A549 (cell line): ENCODE measurements around the gene ABHD13. TPM values are rescaled to one million over a fixed set of nuclear protein-coding genes. Genes with fewer than 3 reads are reported as not detected.

Source experiments
- ATAC-seq, 2 experiments: fragments of 200-7000 bp in 1 of 2; fragments of >200 bp in 1 of 2; cut with Nextera tagmentation in 1 of 2; cut with Tn5 transposase in 1 of 2; 3 replicates each; pipeline versions ENCODE4 v1.8.0 to v1.9.1; 2018 to 2020; ENCODE audit warnings: mild to moderate bottlenecking in 1 of 2, moderate library complexity in 1 of 2
- CTCF ChIA-PET: fragments of 300-600 bp; sonication (Branson Sonifier 250); formaldehyde crosslinking; extraction: SDS; loops from one replicate; lab custom pipeline; 2021; ENCODE audit warnings: antibody characterized with exemption, inconsistent platforms; lab: Yijun Ruan, JAX
- POLR2A ChIA-PET: fragments of 350-600 bp; formaldehyde crosslinking; extraction: SDS; loops from one replicate; lab custom pipeline; 2021; ENCODE audit warnings: antibody characterized with exemption, inconsistent platforms; lab: Yijun Ruan, JAX
- DNase-seq, 2 experiments: peaks; one replicate each; pipeline versions ENCODE4 v3.0.0 to v3.0.0-alpha.2; 2011 to 2016; ENCODE audit warnings: low read depth in 1 of 2, low spot score in 1 of 2
- FAIRE-seq: peaks from 2 replicates; lab custom pipeline; 2011; peaks lifted over from hg19 to GRCh38; lab: Jason Lieb, UNC
- H3K27ac ChIP-seq, 2 experiments: fragments of >200 bp; sonication (Bioruptor Twin); formaldehyde crosslinking; 3 replicates each; pipeline ENCODE4 v1.5.1; 2016 to 2017
- H3K4me1 ChIP-seq: fragments of >200 bp; sonication (Bioruptor Twin); formaldehyde crosslinking; 3 replicates; pipeline ENCODE4 v1.6.1; 2016
- H3K4me2 ChIP-seq: fragments of >200 bp; sonication (Bioruptor Twin); formaldehyde crosslinking; 3 replicates; pipeline ENCODE4 v1.6.1; 2016
- H3K4me3 ChIP-seq: fragments of >200 bp; sonication (Bioruptor Twin); formaldehyde crosslinking; 3 replicates; pipeline ENCODE4 v1.5.1; 2016
- H3K9me3 ChIP-seq: fragments of >200 bp; sonication (Bioruptor Twin); formaldehyde crosslinking; 3 replicates; pipeline ENCODE4 v1.6.1; 2016
- CBX8 ChIP-seq: fragments of 200-600 bp; sonication (generic); IDR thresholded peaks from 2 replicates; pipeline ENCODE4 v1.6.1; 2016
- CHD2 ChIP-seq: fragments of 150-350 bp; IDR thresholded peaks from 2 replicates; pipeline ENCODE4 v1.6.1; 2014; ENCODE audit warnings: low read length; ENCODE audit not compliant: partially characterized antibody
- EHF ChIP-seq: fragments of 250-450 bp; sonication (Bioruptor Pico); IDR thresholded peaks from 2 replicates; pipeline ENCODE4 v1.5.0; 2020; ENCODE audit warnings: mild to moderate bottlenecking
- EP300 ChIP-seq, 2 experiments: fragments of >200 bp; sonication (Bioruptor Twin); formaldehyde crosslinking; IDR thresholded peaks; 2 replicates in 1 of 2; 3 replicates in 1 of 2; pipeline ENCODE4 v1.6.1; 2016 to 2017
- FOSB ChIP-seq: fragments of 250-450 bp; sonication (Bioruptor Pico); IDR thresholded peaks from 2 replicates; pipeline ENCODE4 v1.5.0; 2020; ENCODE audit warnings: mild to moderate bottlenecking, moderate library complexity
- FOXS1 ChIP-seq: fragments of 250-450 bp; sonication (Bioruptor Pico); IDR thresholded peaks from 2 replicates; pipeline ENCODE4 v1.5.0; 2020; ENCODE audit warnings: mild to moderate bottlenecking, moderate library complexity
- HDAC2 ChIP-seq: fragments of 200-600 bp; sonication (generic); IDR thresholded peaks from 2 replicates; pipeline ENCODE4 v1.6.1; 2016
- HOXB5 ChIP-seq: fragments of 250-450 bp; sonication (Bioruptor Pico); IDR thresholded peaks from 2 replicates; pipeline ENCODE4 v1.5.0; 2020; ENCODE audit warnings: mild to moderate bottlenecking, moderate library complexity
- KDM1A ChIP-seq: fragments of 200-600 bp; sonication (generic); IDR thresholded peaks from 2 replicates; pipeline ENCODE4 v1.6.1; 2016; ENCODE audit warnings: low read depth, mild to moderate bottlenecking
- KDM5A ChIP-seq: fragments of 200-600 bp; sonication (generic); IDR thresholded peaks from 2 replicates; pipeline ENCODE4 v1.6.1; 2016; ENCODE audit warnings: antibody characterized with exemption, mild to moderate bottlenecking
- MAZ ChIP-seq: fragments of 150-350 bp; IDR thresholded peaks from 2 replicates; pipeline ENCODE4 v1.6.1; 2014; ENCODE audit warnings: antibody characterized with exemption, low read depth, low read length, borderline replicate concordance
- MYC ChIP-seq: IDR thresholded peaks from 2 replicates; pipeline ENCODE4 v1.6.1; 2012; ENCODE audit warnings: mild to moderate bottlenecking, inconsistent platforms, low read length, improper control_type of control experiment, borderline replicate concordance
- NPAS2 ChIP-seq: fragments of 250-450 bp; sonication (Bioruptor Pico); IDR thresholded peaks from 2 replicates; pipeline ENCODE4 v1.8.0; 2022; ENCODE audit warnings: mild to moderate bottlenecking, moderate library complexity, borderline replicate concordance
- NR3C1 ChIP-seq: fragments of >200 bp; sonication (Bioruptor Twin); formaldehyde crosslinking; IDR thresholded peaks from 3 replicates; pipeline ENCODE4 v1.6.1; 2017
- POLR2A ChIP-seq: IDR thresholded peaks from 2 replicates; pipeline ENCODE4 v1.6.1; 2012; ENCODE audit warnings: mild to moderate bottlenecking, low read length
- RAD21 ChIP-seq, 2 experiments: fragments of >200 bp in 1 of 2; sonication (Bioruptor Twin) in 1 of 2; formaldehyde crosslinking in 1 of 2; IDR thresholded peaks in 1 of 2; conservative IDR thresholded peaks in 1 of 2; 2 replicates in 1 of 2; 3 replicates in 1 of 2; pipeline ENCODE4 v1.6.1; 2012 to 2018; ENCODE audit warnings: inconsistent platforms in 1 of 2
- RCOR1 ChIP-seq: fragments of 150-350 bp; IDR thresholded peaks from 2 replicates; pipeline ENCODE4 v1.6.1; 2014; ENCODE audit warnings: antibody characterized with exemption, low read length, low read depth
- RNF2 ChIP-seq: fragments of 200-600 bp; sonication (generic); IDR thresholded peaks from 2 replicates; pipeline ENCODE4 v1.6.1; 2016; ENCODE audit warnings: low read depth, mild to moderate bottlenecking, antibody characterized with exemption, moderate library complexity, borderline replicate concordance
- SREBF2 ChIP-seq: fragments of 450-650 bp; IDR thresholded peaks from 2 replicates; pipeline ENCODE4 v1.6.1; 2014; ENCODE audit warnings: mild to moderate bottlenecking, moderate library complexity
- TFCP2L1 ChIP-seq: fragments of 250-450 bp; sonication (Bioruptor Pico); IDR thresholded peaks from 2 replicates; pipeline ENCODE4 v1.5.0; 2021; ENCODE audit warnings: mild to moderate bottlenecking
- TP53 ChIP-seq: fragments of 250-450 bp; sonication (Bioruptor Pico); IDR thresholded peaks from 2 replicates; pipeline ENCODE4 v1.5.0; 2021; ENCODE audit warnings: mild to moderate bottlenecking, moderate library complexity
- ZFP36 ChIP-seq: fragments of 450-650 bp; IDR thresholded peaks from 2 replicates; pipeline ENCODE4 v1.6.1; 2014; ENCODE audit warnings: borderline replicate concordance; ENCODE audit not compliant: partially characterized antibody
- WGBS: methylation state at CpG from one replicate; pipeline ENCODE4 v1.1.6; 2017; ENCODE audit errors: missing lambda C conversion rate; 5-methylcytosine and 5-hydroxymethylcytosine counted together
- polyA plus RNA-seq, 4 experiments: library from polyadenylated mRNA; depleted of rRNA in 3 of 4; stranded (reverse); fragments of >200 nt; fragmentation: RNase III in 1 of 4; extraction: RNeasy Plus Mini Kit Qiagen cat#74134 plus additional on column Dnase treatment in 1 of 4; gene quantifications; 2 replicates in 3 of 4; 3 replicates in 1 of 4; pipeline ENCODE4 v1.2.3, GENCODE V29; 2011 to 2017
- TF ChIP-seq, protein P1 (sequence below): fragments of >200 bp; sonication (Bioruptor Twin); formaldehyde crosslinking; IDR thresholded peaks from 2 replicates; pipeline ENCODE4 v1.6.1; 2016
- TF ChIP-seq, protein P2 (sequence below): fragments of 250-450 bp; sonication (Bioruptor Pico); IDR thresholded peaks from 2 replicates; pipeline ENCODE4 v1.5.0; 2020; ENCODE audit warnings: low read depth, mild to moderate bottlenecking, moderate library complexity
- TF ChIP-seq, protein P3 (sequence below): IDR thresholded peaks from 2 replicates; pipeline ENCODE4 v1.6.1; 2012
- TF ChIP-seq, protein P4 (sequence below): IDR thresholded peaks from 2 replicates; pipeline ENCODE4 v1.6.1; 2012

ABHD13 gene
- polyA plus RNA-seq, 2 of the 4 experiments (the other 2 are of a cell fraction): 5.7 to 9.7 TPM

DNA sequence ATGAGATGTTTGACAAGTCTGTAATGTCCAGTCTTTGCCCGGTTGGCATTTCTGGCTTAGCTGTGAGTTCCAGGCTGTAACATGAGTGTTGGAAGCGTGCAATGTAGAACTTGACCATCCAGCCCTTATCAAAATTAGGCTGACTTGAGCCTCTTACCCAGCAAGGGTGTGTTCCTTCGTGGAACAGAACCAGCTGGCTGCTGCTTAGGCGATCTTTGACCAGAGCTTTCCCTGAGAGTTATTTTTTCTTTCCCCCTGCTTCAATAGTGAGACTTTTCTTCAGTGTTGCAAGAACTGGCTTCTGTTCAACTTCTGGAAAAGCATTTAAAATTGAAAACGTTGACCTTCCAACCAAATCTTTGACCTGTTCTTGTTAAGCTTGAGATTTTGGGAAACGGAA is 57.9 kb downstream of the ABHD13 start:
- DNase-seq (no peak), ATAC-seq (no peak), FAIRE-seq (no peak)
- WGBS: 41% methylated on average over 6 of the region's 6 CpGs
- Histone ChIP-seq H3K9me3 (no peaks in the 10 kb centered on the region), H3K4me1 (peaks cover 4% of the 10 kb centered on the region; the same call in 1 of the 3 replicates), H3K27ac (no peak overlapping the region), H3K4me2 (no peak overlapping the region), H3K4me3 (no peak overlapping the region)
- ChIA-PET CTCF (no interaction called here), POLR2A (no interaction called here)
- TF ChIP-seq FOXS1 (CRISPR knock-in tag): no peak
- no peak for TF ChIP-seq RAD21 (conservative IDR thresholded peaks at IDR 0.05 in 1 of 2, IDR thresholded peaks at IDR 0.05 in 1 of 2)
- no peak for TF ChIP-seq NR3C1
- no peak for TF ChIP-seq EP300 (IDR thresholded peaks at IDR 0.05)
- no peak for TF ChIP-seq KDM5A
- TF ChIP-seq EHF (CRISPR knock-in tag): no peak
- TF ChIP-seq, protein P1, sequence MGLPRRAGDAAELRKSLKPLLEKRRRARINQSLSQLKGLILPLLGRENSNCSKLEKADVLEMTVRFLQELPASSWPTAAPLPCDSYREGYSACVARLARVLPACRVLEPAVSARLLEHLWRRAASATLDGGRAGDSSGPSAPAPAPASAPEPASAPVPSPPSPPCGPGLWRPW: no peak
- no peak for TF ChIP-seq CHD2

DNA sequence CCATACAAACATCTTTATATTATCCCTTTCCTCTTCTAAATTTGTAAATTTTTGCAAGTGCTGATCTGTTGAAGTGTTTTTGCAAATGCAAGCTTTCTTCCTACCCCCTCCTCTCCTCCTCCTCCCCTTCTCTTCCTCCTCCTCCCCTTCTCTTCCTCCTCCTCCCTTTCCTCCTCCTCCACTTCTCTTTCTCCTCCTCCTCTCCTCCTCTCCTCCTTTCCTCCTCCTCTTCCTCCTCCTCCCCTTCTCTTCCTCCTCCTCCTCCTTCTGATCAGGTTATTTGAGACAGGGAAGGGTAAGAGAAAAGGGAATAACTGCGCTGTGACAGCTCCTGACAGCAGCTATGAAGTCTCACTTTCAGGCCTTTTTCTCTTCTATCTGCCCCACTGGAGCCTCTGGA is 60.3 kb downstream of the ABHD13 start:
- CTCF ChIA-PET: no interaction called here
- WGBS: 44% methylated on average over 1 of the region's 1 CpG

DNA sequence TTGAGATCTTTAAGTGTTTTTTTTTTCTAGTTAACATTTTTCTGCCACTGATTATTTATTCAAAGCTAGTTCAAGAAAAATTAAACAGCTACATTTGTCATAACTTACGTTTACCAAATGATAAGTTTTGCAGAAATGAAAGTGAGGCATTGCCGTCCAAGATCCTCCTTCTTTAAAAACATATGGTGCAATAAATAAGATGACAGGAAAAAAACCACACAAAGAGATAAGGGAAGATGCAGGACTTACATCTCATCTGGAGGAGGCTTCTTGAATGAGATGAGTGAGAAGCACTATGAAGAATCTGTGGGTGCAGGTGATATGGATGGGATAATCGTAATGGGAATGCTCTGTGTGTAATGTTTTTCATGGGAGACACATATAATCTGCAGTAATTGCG is 63.7 kb downstream of the ABHD13 start:
- Histone ChIP-seq H3K4me2 (no peak overlapping the region), H3K4me3 (no peak overlapping the region), H3K27ac (no peak overlapping the region), H3K9me3 (no peaks in the 10 kb centered on the region), H3K4me1 (no peaks in the 10 kb centered on the region)
- TF ChIP-seq ZFP36 (no peak), POLR2A (no peak), SREBF2 (no peak), MAZ (no peak), KDM1A (no peak), RNF2 (no peak), FOSB (CRISPR knock-in tag) (no peak), NPAS2 (CRISPR knock-in tag) (no peak), MYC (no peak), TFCP2L1 (no peak), CBX8 (no peak)
- TF ChIP-seq, protein P2, sequence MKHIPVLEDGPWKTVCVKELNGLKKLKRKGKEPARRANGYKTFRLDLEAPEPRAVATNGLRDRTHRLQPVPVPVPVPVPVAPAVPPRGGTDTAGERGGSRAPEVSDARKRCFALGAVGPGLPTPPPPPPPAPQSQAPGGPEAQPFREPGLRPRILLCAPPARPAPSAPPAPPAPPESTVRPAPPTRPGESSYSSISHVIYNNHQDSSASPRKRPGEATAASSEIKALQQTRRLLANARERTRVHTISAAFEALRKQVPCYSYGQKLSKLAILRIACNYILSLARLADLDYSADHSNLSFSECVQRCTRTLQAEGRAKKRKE (CRISPR knock-in tag): no peak
- TF ChIP-seq, protein P3, sequence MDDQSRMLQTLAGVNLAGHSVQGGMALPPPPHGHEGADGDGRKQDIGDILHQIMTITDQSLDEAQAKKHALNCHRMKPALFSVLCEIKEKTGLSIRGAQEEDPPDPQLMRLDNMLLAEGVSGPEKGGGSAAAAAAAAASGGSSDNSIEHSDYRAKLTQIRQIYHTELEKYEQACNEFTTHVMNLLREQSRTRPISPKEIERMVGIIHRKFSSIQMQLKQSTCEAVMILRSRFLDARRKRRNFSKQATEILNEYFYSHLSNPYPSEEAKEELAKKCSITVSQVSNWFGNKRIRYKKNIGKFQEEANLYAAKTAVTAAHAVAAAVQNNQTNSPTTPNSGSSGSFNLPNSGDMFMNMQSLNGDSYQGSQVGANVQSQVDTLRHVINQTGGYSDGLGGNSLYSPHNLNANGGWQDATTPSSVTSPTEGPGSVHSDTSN: no peak
- TF ChIP-seq, protein P4, sequence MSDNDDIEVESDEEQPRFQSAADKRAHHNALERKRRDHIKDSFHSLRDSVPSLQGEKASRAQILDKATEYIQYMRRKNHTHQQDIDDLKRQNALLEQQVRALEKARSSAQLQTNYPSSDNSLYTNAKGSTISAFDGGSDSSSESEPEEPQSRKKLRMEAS: no peak
- DNase-seq (no peak), ATAC-seq (no peak), FAIRE-seq (no peak)
- ChIA-PET CTCF (no interaction called here), POLR2A (no interaction called here)
- WGBS: 25% methylated on average over 4 of the region's 4 CpGs

More for the DNA sequence above, 60.3 kb downstream of the ABHD13 start:
- FAIRE-seq: no peak
- POLR2A ChIA-PET: no interaction called here
- H3K9me3 ChIP-seq: no peaks in the 10 kb centered on the region
- no peak overlapping the region for H3K27ac ChIP-seq
- TF ChIP-seq, protein P3: no peak
- TF ChIP-seq TFCP2L1 (no peak), RAD21 (conservative IDR thresholded peaks at IDR 0.05 in 1 of 2, IDR thresholded peaks at IDR 0.05 in 1 of 2) (no peak), HDAC2 (no peak), RCOR1 (no peak), HOXB5 (CRISPR knock-in tag) (no peak), TP53 (CRISPR knock-in tag) (no peak)
- TF ChIP-seq, protein P2 (CRISPR knock-in tag): no peak
- no peaks in the 10 kb centered on the region for H3K4me1 ChIP-seq
- no peak for ATAC-seq
- no peak overlapping the region for H3K4me3 ChIP-seq
- DNase-seq: no peak
- H3K4me2 ChIP-seq: no peak overlapping the region
